Osteocyte (in vitro differentiated cells): ENCODE data around the gene TNKS2. TPM values are rescaled to one million over a fixed set of nuclear protein-coding genes. Genes with fewer than 3 reads are reported as not detected.
"Not testable (repeated sequence)": the region's sequence is repeated elsewhere in the genome, so short reads cannot be mapped to it uniquely, and the experiment has no call there.

Experiments
- DNase-seq: peaks from one replicate; pipeline ENCODE4 v3.0.0; 2021; ENCODE audit warnings: mixed read lengths; ENCODE audit not compliant: unreplicated experiment; ENCODE audit errors: extremely low spot score
- H3K27ac Mint-ChIP-seq: one replicate; pipeline ENCODE4 v1.8.0; 2021; ENCODE audit warnings: mild to moderate bottlenecking, mixed read lengths; ENCODE audit not compliant: unreplicated experiment
- H3K27me3 Mint-ChIP-seq: one replicate; pipeline ENCODE4 v1.8.0; 2021; ENCODE audit warnings: mixed read lengths; ENCODE audit not compliant: unreplicated experiment
- H3K36me3 Mint-ChIP-seq: one replicate; pipeline ENCODE4 v1.8.0; 2021; ENCODE audit warnings: mixed read lengths; ENCODE audit not compliant: unreplicated experiment
- H3K4me1 Mint-ChIP-seq: one replicate; pipeline ENCODE4 v1.8.0; 2021; ENCODE audit warnings: mixed read lengths; ENCODE audit not compliant: unreplicated experiment
- H3K4me3 Mint-ChIP-seq: one replicate; pipeline ENCODE4 v1.8.0; 2021; ENCODE audit warnings: mild to moderate bottlenecking, moderate library complexity, mixed read lengths; ENCODE audit not compliant: unreplicated experiment
- H3K9me3 Mint-ChIP-seq: one replicate; pipeline ENCODE4 v1.8.0; 2021; ENCODE audit warnings: mixed read lengths; ENCODE audit not compliant: unreplicated experiment
- long read RNA-seq: library from polyadenylated mRNA; unstranded; transcript quantifications from one replicate; pipeline ENCODE4 v2.0.0, GENCODE V29; 2021
- total RNA-seq: library from RNA; stranded (reverse); gene quantifications from 2 replicates; pipeline ENCODE4 v1.2.1, GENCODE V29; 2021
- TF ChIP-seq, protein P1 (sequence below): fragments of 200-600 bp; sonication (generic); IDR thresholded peaks from 2 replicates; pipeline ENCODE4 v1.5.0; 2021; ENCODE audit warnings: antibody characterized with exemption, mild to moderate bottlenecking, moderate library complexity

TNKS2 gene
- total RNA-seq, result 63.5 and 64.9 TPM in 2 replicates
- long read RNA-seq, partial matches to known transcripts, result 23 of 26 reads
- long read RNA-seq, other reads (novel, unspliced or antisense), result 3 of 26 reads

- Mint-ChIP-seq H3K27ac (peak within 1 kb of the TSS; percentile 97), H3K36me3 (peaks cover 17% of the 10 kb centered on the region), H3K4me3 (peak within 1 kb of the TSS; percentile 98), H3K4me1 (peaks cover 42% of the 10 kb centered on the region), H3K9me3 (no peaks in the 10 kb centered on the region), H3K27me3 (no peaks in the 10 kb centered on the region)
- peak; percentile 99 for DNase-seq
- TF ChIP-seq, protein P1, sequence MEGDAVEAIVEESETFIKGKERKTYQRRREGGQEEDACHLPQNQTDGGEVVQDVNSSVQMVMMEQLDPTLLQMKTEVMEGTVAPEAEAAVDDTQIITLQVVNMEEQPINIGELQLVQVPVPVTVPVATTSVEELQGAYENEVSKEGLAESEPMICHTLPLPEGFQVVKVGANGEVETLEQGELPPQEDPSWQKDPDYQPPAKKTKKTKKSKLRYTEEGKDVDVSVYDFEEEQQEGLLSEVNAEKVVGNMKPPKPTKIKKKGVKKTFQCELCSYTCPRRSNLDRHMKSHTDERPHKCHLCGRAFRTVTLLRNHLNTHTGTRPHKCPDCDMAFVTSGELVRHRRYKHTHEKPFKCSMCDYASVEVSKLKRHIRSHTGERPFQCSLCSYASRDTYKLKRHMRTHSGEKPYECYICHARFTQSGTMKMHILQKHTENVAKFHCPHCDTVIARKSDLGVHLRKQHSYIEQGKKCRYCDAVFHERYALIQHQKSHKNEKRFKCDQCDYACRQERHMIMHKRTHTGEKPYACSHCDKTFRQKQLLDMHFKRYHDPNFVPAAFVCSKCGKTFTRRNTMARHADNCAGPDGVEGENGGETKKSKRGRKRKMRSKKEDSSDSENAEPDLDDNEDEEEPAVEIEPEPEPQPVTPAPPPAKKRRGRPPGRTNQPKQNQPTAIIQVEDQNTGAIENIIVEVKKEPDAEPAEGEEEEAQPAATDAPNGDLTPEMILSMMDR, result no peak
These were observed at the start of gene TNKS2 for GRCh38 chr10:91797874-91798648. Gene TNKS2 (plus strand): TSS chr10:91798426. CDS start chr10:91798691, 265 bp downstream.

- not testable (repeated sequence) for H3K4me3 Mint-ChIP-seq, H3K27ac Mint-ChIP-seq, DNase-seq, H3K4me1 Mint-ChIP-seq, H3K27me3 Mint-ChIP-seq
- Mint-ChIP-seq H3K36me3 (peaks cover 12% of the 10 kb centered on the region), H3K9me3 (peaks cover 12% of the 10 kb centered on the region)
These were observed 48.6 kb upstream of the TNKS2 start for GRCh38 chr10:91749592-91749991.

DNA sequence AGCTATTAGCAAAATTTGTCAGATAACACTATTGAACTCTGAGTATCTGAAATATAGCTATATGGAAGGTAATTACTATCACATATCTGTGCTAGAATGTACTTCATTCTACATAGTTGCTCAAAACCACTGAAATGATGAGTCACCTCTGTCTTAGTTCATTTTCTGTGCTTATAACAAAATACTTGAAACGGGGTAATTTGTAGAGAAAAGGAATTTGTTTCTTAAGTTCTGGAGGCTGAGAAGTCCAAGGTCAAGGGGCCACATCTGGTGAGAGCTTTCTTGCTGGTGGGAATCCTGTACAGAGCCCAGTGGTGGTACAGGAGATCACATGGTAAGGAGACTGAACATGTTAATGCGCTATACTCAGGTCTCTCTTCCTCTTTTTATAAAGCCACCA lies 41.9 kb upstream of the TNKS2 start:
- TF ChIP-seq, protein P1, result no peak
- no peaks in the 10 kb centered on the region for H3K36me3 Mint-ChIP-seq
- no peaks in the 10 kb centered on the region for H3K9me3 Mint-ChIP-seq
- no peak for DNase-seq
- no peak overlapping the region for H3K4me3 Mint-ChIP-seq
- peak overlapping the region; percentile 73 for H3K27ac Mint-ChIP-seq
- peaks cover 2% of the 10 kb centered on the region for H3K27me3 Mint-ChIP-seq
- peaks cover 23% of the 10 kb centered on the region for H3K4me1 Mint-ChIP-seq

- H3K9me3 Mint-ChIP-seq, result peaks cover 22% of the 10 kb centered on the region
- TF ChIP-seq, protein P1, result peak; percentile 74
- no peak for DNase-seq
- no peak overlapping the region for H3K4me3 Mint-ChIP-seq
- no peak overlapping the region for H3K27ac Mint-ChIP-seq
- H3K36me3 Mint-ChIP-seq, result peaks cover 2% of the 10 kb centered on the region
- H3K4me1 Mint-ChIP-seq, result peaks cover 23% of the 10 kb centered on the region
- peaks cover 24% of the 10 kb centered on the region for H3K27me3 Mint-ChIP-seq
These were observed 39.7 kb upstream of the TNKS2 start for GRCh38 chr10:91758303-91759146.

DNA sequence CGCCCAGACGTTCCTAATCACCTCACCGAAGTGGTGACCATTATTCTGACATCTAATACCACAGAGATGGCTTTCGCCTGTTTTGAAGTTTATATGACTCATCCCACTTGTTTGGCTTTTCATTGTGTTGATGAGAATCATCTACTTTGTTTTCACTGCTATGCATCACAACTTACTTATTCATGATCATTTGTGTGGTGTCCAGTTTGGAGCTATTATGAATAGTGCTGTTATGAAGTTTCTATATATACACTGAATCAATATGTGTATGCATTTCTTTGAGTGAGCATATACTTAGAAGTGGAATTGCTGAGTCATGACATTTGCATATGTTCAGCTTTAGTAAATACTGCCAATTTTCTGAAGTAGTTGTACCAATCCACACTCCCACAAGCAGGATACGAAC lies 38.6 kb upstream of the TNKS2 start:
- H3K27me3 Mint-ChIP-seq, result peaks cover 24% of the 10 kb centered on the region
- H3K4me1 Mint-ChIP-seq, result peaks cover 23% of the 10 kb centered on the region
- no peak for DNase-seq
- TF ChIP-seq, protein P1, result no peak
- H3K27ac Mint-ChIP-seq, result no peak overlapping the region
- H3K9me3 Mint-ChIP-seq, result peaks cover 28% of the 10 kb centered on the region
- H3K4me3 Mint-ChIP-seq, result no peak overlapping the region
- peaks cover 2% of the 10 kb centered on the region for H3K36me3 Mint-ChIP-seq
